GM23338 (cell line): ENCODE data around the gene TNFAIP3. TPM values are rescaled to one million over a fixed set of nuclear protein-coding genes. Genes with fewer than 3 reads are reported as not detected.

Experiments
- ATAC-seq: fragments of 200-7000 bp; cut with Tn5 transposase; 3 replicates; pipeline ENCODE4 v1.9.1; 2020
- DNase-seq: peaks from one replicate; pipeline ENCODE4 v3.0.0-alpha.2; 2015; ENCODE audit warnings: low spot score
- H2AFZ ChIP-seq: fragments of 200-600 bp; sonication (generic); 2 replicates; pipeline ENCODE4 v1.8.0; 2016; ENCODE audit warnings: antibody characterized with exemption, mild to moderate bottlenecking, moderate library complexity
- H3F3A ChIP-seq: fragments of 200-600 bp; sonication (generic); replicated peaks from 2 replicates; pipeline ENCODE4 v1.8.0; 2017; ENCODE audit warnings: antibody characterized with exemption, mixed run types, low read depth
- H3K27ac ChIP-seq: fragments of 200-600 bp; sonication (generic); 2 replicates; pipeline ENCODE4 v1.6.1; 2016; ENCODE audit warnings: low read depth
- H3K27me3 ChIP-seq: fragments of 200-600 bp; sonication (generic); 2 replicates; pipeline ENCODE4 v1.8.0; 2016; ENCODE audit warnings: mild to moderate bottlenecking, mixed run types, moderate library complexity; ENCODE audit not compliant: insufficient read depth
- H3K36me3 ChIP-seq: fragments of 200-600 bp; sonication (generic); 2 replicates; pipeline ENCODE4 v1.8.0; 2016; ENCODE audit warnings: mild to moderate bottlenecking; ENCODE audit not compliant: insufficient read depth
- H3K4me1 ChIP-seq: fragments of 200-600 bp; sonication (generic); 2 replicates; pipeline ENCODE4 v1.8.0; 2016; ENCODE audit warnings: mild to moderate bottlenecking, moderate library complexity; ENCODE audit not compliant: insufficient read depth
- H3K4me2 ChIP-seq: fragments of 200-600 bp; sonication (generic); 2 replicates; pipeline ENCODE4 v1.7.1; 2017; ENCODE audit warnings: mixed run types
- H3K4me3 ChIP-seq: fragments of 200-600 bp; sonication (generic); 2 replicates; pipeline ENCODE4 v1.6.1; 2016; ENCODE audit warnings: mixed run types
- H3K79me2 ChIP-seq: fragments of 200-600 bp; sonication (generic); replicated peaks from 2 replicates; pipeline ENCODE4 v1.8.0; 2017; ENCODE audit warnings: mild to moderate bottlenecking; ENCODE audit not compliant: insufficient read depth
- H3K9me2 ChIP-seq: fragments of 200-600 bp; sonication (generic); 2 replicates; pipeline ENCODE4 v1.8.0; 2017; ENCODE audit not compliant: insufficient read depth
- H4K20me1 ChIP-seq: fragments of 200-600 bp; sonication (generic); replicated peaks from 2 replicates; pipeline ENCODE4 v1.8.0; 2017; ENCODE audit warnings: mild to moderate bottlenecking; ENCODE audit not compliant: insufficient read depth
- H3K27ac Mint-ChIP-seq: 2 replicates; pipeline ENCODE4 v1.8.0; 2020; ENCODE audit warnings: inconsistent platforms, mild to moderate bottlenecking, moderate library complexity, mixed read lengths
- H3K27me3 Mint-ChIP-seq: 3 replicates; pipeline ENCODE4 v1.8.0; 2022; ENCODE audit warnings: low read depth, mild to moderate bottlenecking, moderate library complexity, mixed read lengths, inconsistent platforms; ENCODE audit not compliant: insufficient read depth, poor library complexity
- H3K36me3 Mint-ChIP-seq: 3 replicates; pipeline ENCODE4 v1.8.0; 2021; ENCODE audit warnings: low read depth, mild to moderate bottlenecking, inconsistent platforms, moderate library complexity, mixed read lengths
- H3K4me1 Mint-ChIP-seq: 3 replicates; pipeline ENCODE4 v1.8.0; 2020; ENCODE audit warnings: mild to moderate bottlenecking, inconsistent platforms, mixed read lengths
- H3K4me3 Mint-ChIP-seq: 3 replicates; pipeline ENCODE4 v1.8.0; 2021; ENCODE audit warnings: moderate library complexity, mild to moderate bottlenecking, inconsistent platforms, mixed read lengths
- H3K9me3 Mint-ChIP-seq: 3 replicates; pipeline ENCODE4 v1.8.0; 2020; ENCODE audit warnings: moderate library complexity, mild to moderate bottlenecking, inconsistent platforms, mixed read lengths
- CREB1 ChIP-seq: fragments of 250-450 bp; sonication (Bioruptor Pico); IDR thresholded peaks from 2 replicates; pipeline ENCODE4 v1.5.0; 2020; ENCODE audit warnings: low read depth, mild to moderate bottlenecking, moderate library complexity
- NANOG ChIP-seq: IDR thresholded peaks from 2 replicates; pipeline ENCODE4 v1.6.1; 2016; ENCODE audit warnings: antibody characterized with exemption, borderline replicate concordance
- POLR2AphosphoS5 ChIP-seq: IDR thresholded peaks from 2 replicates; pipeline ENCODE4 v1.6.1; 2016; ENCODE audit warnings: antibody characterized with exemption, low read depth
- STAT1 ChIP-seq: IDR thresholded peaks from one replicate; pipeline ENCODE4 v1.6.1; 2016; ENCODE audit warnings: antibody characterized with exemption; ENCODE audit not compliant: unreplicated experiment
- ZNF114 ChIP-seq: fragments of 250-450 bp; sonication (Bioruptor Pico); IDR thresholded peaks from 2 replicates; pipeline ENCODE4 v1.5.0; 2020; ENCODE audit warnings: mild to moderate bottlenecking, moderate library complexity
- polyA plus RNA-seq: library from polyadenylated mRNA; unstranded; fragments of >200 nt; fragmentation: Nextera tagmentation; extraction: Ambion mirVana; gene quantifications from 2 replicates; pipeline ENCODE4 v1.2.1, GENCODE V29; 2016
- total RNA-seq: library from RNA; depleted of rRNA; stranded (reverse); fragments of >200 nt; shearing (Covaris generic); gene quantifications from 2 replicates; pipeline ENCODE4 v1.2.3, GENCODE V29; 2014
- TF ChIP-seq, protein P1 (sequence below): fragments of 250-450 bp; sonication (Bioruptor Pico); IDR thresholded peaks from 2 replicates; pipeline ENCODE4 v1.5.0; 2020; ENCODE audit warnings: mild to moderate bottlenecking, moderate library complexity
- TF ChIP-seq, protein P2 (sequence below): IDR thresholded peaks from one replicate; pipeline ENCODE4 v1.6.1; 2018; ENCODE audit warnings: antibody characterized with exemption; ENCODE audit not compliant: unreplicated experiment

The TNFAIP3 gene
- total and polyA plus RNA-seq, 2 experiments from 2014 or later = 2.1 to 2.3 TPM

DNA sequence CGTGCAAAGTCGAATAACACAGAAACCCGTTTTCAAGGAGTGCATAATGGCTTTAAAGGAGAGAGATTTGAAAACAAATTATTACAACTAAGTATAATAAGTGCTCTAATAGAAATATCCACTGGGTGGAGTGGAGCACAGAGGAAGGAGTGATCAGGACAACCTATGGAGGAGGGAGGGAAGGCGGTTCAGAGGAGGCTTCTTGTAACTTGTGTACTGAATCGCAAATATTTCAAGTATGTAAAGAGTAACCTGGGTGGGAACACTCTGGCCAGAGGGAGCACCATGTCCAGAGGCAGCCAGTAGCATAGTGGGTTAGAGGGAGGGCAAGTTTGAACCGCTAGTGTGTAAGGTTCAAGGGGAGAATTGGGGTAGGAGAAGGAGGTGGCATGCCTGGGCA is 21.6 kb upstream of the TNFAIP3 start (continued):
- TF ChIP-seq, protein P1, sequence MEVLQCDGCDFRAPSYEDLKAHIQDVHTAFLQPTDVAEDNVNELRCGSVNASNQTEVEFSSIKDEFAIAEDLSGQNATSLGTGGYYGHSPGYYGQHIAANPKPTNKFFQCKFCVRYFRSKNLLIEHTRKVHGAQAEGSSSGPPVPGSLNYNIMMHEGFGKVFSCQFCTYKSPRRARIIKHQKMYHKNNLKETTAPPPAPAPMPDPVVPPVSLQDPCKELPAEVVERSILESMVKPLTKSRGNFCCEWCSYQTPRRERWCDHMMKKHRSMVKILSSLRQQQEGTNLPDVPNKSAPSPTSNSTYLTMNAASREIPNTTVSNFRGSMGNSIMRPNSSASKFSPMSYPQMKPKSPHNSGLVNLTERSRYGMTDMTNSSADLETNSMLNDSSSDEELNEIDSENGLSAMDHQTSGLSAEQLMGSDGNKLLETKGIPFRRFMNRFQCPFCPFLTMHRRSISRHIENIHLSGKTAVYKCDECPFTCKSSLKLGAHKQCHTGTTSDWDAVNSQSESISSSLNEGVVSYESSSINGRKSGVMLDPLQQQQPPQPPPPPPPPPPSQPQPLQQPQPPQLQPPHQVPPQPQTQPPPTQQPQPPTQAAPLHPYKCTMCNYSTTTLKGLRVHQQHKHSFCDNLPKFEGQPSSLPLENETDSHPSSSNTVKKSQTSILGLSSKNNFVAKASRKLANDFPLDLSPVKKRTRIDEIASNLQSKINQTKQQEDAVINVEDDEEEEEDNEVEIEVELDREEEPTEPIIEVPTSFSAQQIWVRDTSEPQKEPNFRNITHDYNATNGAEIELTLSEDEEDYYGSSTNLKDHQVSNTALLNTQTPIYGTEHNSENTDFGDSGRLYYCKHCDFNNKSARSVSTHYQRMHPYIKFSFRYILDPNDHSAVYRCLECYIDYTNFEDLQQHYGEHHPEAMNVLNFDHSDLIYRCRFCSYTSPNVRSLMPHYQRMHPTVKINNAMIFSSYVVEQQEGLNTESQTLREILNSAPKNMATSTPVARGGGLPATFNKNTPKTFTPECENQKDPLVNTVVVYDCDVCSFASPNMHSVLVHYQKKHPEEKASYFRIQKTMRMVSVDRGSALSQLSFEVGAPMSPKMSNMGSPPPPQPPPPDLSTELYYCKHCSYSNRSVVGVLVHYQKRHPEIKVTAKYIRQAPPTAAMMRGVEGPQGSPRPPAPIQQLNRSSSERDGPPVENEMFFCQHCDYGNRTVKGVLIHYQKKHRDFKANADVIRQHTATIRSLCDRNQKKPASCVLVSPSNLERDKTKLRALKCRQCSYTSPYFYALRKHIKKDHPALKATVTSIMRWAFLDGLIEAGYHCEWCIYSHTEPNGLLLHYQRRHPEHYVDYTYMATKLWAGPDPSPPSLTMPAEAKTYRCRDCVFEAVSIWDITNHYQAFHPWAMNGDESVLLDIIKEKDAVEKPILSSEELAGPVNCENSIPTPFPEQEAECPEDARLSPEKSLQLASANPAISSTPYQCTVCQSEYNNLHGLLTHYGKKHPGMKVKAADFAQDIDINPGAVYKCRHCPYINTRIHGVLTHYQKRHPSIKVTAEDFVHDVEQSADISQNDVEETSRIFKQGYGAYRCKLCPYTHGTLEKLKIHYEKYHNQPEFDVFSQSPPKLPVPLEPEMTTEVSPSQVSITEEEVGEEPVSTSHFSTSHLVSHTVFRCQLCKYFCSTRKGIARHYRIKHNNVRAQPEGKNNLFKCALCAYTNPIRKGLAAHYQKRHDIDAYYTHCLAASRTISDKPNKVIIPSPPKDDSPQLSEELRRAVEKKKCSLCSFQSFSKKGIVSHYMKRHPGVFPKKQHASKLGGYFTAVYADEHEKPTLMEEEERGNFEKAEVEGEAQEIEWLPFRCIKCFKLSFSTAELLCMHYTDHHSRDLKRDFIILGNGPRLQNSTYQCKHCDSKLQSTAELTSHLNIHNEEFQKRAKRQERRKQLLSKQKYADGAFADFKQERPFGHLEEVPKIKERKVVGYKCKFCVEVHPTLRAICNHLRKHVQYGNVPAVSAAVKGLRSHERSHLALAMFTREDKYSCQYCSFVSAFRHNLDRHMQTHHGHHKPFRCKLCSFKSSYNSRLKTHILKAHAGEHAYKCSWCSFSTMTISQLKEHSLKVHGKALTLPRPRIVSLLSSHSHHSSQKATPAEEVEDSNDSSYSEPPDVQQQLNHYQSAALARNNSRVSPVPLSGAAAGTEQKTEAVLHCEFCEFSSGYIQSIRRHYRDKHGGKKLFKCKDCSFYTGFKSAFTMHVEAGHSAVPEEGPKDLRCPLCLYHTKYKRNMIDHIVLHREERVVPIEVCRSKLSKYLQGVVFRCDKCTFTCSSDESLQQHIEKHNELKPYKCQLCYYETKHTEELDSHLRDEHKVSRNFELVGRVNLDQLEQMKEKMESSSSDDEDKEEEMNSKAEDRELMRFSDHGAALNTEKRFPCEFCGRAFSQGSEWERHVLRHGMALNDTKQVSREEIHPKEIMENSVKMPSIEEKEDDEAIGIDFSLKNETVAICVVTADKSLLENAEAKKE (CRISPR knock-in tag) = no peak

DNA sequence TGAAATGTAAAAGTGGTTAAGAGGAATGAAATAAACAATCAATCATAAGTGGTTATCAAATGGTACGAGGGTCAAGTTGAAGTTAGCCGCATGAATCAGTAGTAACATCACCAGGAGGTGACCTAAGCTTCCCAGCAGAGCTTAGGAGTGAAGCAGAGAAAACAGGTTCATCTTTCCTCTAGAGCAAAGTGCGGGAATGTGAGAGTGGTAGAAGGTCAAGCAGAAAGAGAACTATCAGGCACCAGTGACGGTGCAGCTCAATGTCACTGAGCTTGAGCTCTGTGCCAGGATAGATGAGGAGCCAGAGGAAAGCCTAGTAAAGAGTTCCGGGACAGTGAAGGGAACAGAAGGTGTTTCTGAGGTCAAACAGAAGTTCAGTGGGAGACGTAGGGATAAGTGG is 20.8 kb upstream of the TNFAIP3 start:
- ATAC-seq = no peak
- no peak for TF ChIP-seq NANOG
- TF ChIP-seq CREB1 (CRISPR knock-in tag) = no peak
- no peak for TF ChIP-seq STAT1
- TF ChIP-seq ZNF114 (CRISPR knock-in tag) = no peak
- no peak for TF ChIP-seq POLR2AphosphoS5
- TF ChIP-seq, protein P2, sequence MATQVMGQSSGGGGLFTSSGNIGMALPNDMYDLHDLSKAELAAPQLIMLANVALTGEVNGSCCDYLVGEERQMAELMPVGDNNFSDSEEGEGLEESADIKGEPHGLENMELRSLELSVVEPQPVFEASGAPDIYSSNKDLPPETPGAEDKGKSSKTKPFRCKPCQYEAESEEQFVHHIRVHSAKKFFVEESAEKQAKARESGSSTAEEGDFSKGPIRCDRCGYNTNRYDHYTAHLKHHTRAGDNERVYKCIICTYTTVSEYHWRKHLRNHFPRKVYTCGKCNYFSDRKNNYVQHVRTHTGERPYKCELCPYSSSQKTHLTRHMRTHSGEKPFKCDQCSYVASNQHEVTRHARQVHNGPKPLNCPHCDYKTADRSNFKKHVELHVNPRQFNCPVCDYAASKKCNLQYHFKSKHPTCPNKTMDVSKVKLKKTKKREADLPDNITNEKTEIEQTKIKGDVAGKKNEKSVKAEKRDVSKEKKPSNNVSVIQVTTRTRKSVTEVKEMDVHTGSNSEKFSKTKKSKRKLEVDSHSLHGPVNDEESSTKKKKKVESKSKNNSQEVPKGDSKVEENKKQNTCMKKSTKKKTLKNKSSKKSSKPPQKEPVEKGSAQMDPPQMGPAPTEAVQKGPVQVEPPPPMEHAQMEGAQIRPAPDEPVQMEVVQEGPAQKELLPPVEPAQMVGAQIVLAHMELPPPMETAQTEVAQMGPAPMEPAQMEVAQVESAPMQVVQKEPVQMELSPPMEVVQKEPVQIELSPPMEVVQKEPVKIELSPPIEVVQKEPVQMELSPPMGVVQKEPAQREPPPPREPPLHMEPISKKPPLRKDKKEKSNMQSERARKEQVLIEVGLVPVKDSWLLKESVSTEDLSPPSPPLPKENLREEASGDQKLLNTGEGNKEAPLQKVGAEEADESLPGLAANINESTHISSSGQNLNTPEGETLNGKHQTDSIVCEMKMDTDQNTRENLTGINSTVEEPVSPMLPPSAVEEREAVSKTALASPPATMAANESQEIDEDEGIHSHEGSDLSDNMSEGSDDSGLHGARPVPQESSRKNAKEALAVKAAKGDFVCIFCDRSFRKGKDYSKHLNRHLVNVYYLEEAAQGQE = no peak

More for the DNA sequence above, 20.8 kb upstream of the TNFAIP3 start:
- Mint-ChIP-seq H3K4me3 (no peak overlapping the region), H3K27ac (no peak overlapping the region), H3K27me3 (peaks cover 6% of the 10 kb centered on the region), H3K36me3 (no peaks in the 10 kb centered on the region), H3K4me1 (no peaks in the 10 kb centered on the region), H3K9me3 (no peaks in the 10 kb centered on the region; the same call in 2 of the 3 replicates)
- Histone ChIP-seq H3F3A (no peaks in the 10 kb centered on the region), H4K20me1 (no peaks in the 10 kb centered on the region), H3K36me3 (no peaks in the 10 kb centered on the region), H3K27me3 (no peaks in the 10 kb centered on the region), H2AFZ (no peak overlapping the region), H3K4me2 (no peak overlapping the region), H3K79me2 (no peaks in the 10 kb centered on the region), H3K4me1 (peaks cover 4% of the 10 kb centered on the region; the same call in 1 of the 2 replicates), H3K9me2 (peaks cover 22% of the 10 kb centered on the region), H3K27ac (no peak overlapping the region), H3K4me3 (no peak overlapping the region)
- DNase-seq = no peak
